GM19351 (cell line): ENCODE data around the gene ZNF587B.
A peak's percentile ranks its signal among the peaks of the same experiment; 100 is the strongest.
"Not testable (repeated sequence)": the region's sequence is repeated elsewhere in the genome, so short reads cannot be mapped to it uniquely, and the experiment has no call there.

ENCODE experiments used
- ATAC-seq: cut with Tn5 transposase; IDR thresholded peaks from one replicate; pipeline ENCODE4 v1.9.1; 2021; ENCODE audit warnings: mild to moderate bottlenecking, moderate library complexity; ENCODE audit not compliant: unreplicated experiment

ZNF587B gene

GRCh38 chr19:57830071-57830602 lies at the start of gene ZNF587B:
ZNF587B (plus strand) TSS chr19:57830299; CDS start chr19:57830529, 230 bp downstream.
- no peak for ATAC-seq

GRCh38 chr19:57786286-57786685 lies 43.8 kb upstream of the ZNF587B start:
- no peak for ATAC-seq

- no peak for ATAC-seq
Observed at GRCh38 chr19:57786906-57787305, 43.2 kb upstream of the ZNF587B start.

- ATAC-seq, result no peak
Observed at GRCh38 chr19:57788114-57788692, 41.9 kb upstream of the ZNF587B start.

GRCh38 chr19:57789288-57789687 lies 40.8 kb upstream of the ZNF587B start:
- ATAC-seq, result no peak

GRCh38 chr19:57796580-57796979 lies 33.5 kb upstream of the ZNF587B start:
- ATAC-seq, result not testable (repeated sequence)

GRCh38 chr19:57800696-57801095 lies 29.4 kb upstream of the ZNF587B start:
- ATAC-seq, result no peak

GRCh38 chr19:57802269-57802668 lies 27.8 kb upstream of the ZNF587B start:
- ATAC-seq, result peak; percentile 63

GRCh38 chr19:57803265-57803593 lies 26.9 kb upstream of the ZNF587B start:
- no peak for ATAC-seq

- ATAC-seq, result no peak
Observed at GRCh38 chr19:57803594-57804325, 26.3 kb upstream of the ZNF587B start.

GRCh38 chr19:57807541-57807940 lies 22.6 kb upstream of the ZNF587B start:
- no peak for ATAC-seq

- not testable (repeated sequence) for ATAC-seq
Observed at GRCh38 chr19:57810410-57811295, 19.4 kb upstream of the ZNF587B start.

GRCh38 chr19:57812226-57812625 lies 17.9 kb upstream of the ZNF587B start:
- peak; percentile 36 for ATAC-seq

- ATAC-seq, result not testable (repeated sequence)
Observed at GRCh38 chr19:57812975-57813820, 16.9 kb upstream of the ZNF587B start.

GRCh38 chr19:57813919-57814504 lies 16.1 kb upstream of the ZNF587B start:
- ATAC-seq, result no peak

- ATAC-seq, result peak; percentile 65
Observed at GRCh38 chr19:57814505-57815246, 15.4 kb upstream of the ZNF587B start, which contains the start of gene ZNF552. ZNF552 (minus strand) TSS chr19:57814913; CDS start chr19:57814743, 170 bp downstream.

GRCh38 chr19:57815247-57816075 lies 14.6 kb upstream of the ZNF587B start:
- no peak for ATAC-seq

GRCh38 chr19:57816652-57817051 lies 13.4 kb upstream of the ZNF587B start:
- no peak for ATAC-seq
